Measurements from ENCODE around the gene CRCP. TPM values are rescaled to one million over a fixed set of nuclear protein-coding genes. Genes with fewer than 3 reads are reported as not detected.

CRCP gene
- total and polyA plus RNA-seq, 10 of the 15 experiments (the other 5 are each of a cell fraction or from before 2014, with no cell fraction given): 12.4 to 33.8 (median 29.1) TPM

GRCh38 chr7:66157060-66157459 is 42.4 kb downstream of the CRCP start:
- CTCF ChIA-PET: interaction anchor here (0.6 kb wide), 1 partner anchor 23 kb away, joined by 3 read pairs; no protein-coding TSS in a partner anchor
- no peak overlapping the region for H3K27ac ChIP-seq (ENCODE audit: control insufficient read depth, insufficient read depth)
- no peak overlapping the region for H3K4me3 ChIP-seq
- H3K4me2 ChIP-seq (ENCODE audit: control insufficient read depth, insufficient read depth): no peak overlapping the region
- H3K9me3 ChIP-seq (replicated peaks; ENCODE audit: control insufficient read depth, insufficient read depth, low read length): no peaks in the 10 kb centered on the region; the same call in 2 of the 3 replicates
- H4K20me1 ChIP-seq (ENCODE audit: control insufficient read depth, insufficient read depth): no peaks in the 10 kb centered on the region
- no peak for DNase-seq (ENCODE audit: low read depth, low spot score)
- in situ Hi-C loops (cut with MboI) (no loop called here), intact Hi-C loops (cut with micrococcal nuclease; ENCODE audit: unreplicated experiment) (no loop called here)
- RAD21 ChIA-PET (ENCODE audit: unreplicated experiment): no interaction called here
- no peaks in the 10 kb centered on the region for H3K79me2 ChIP-seq (ENCODE audit: control insufficient read depth, insufficient read depth, low read length)
- H3K27me3 ChIP-seq (replicated peaks in 1 of 2; ENCODE audit: control insufficient read depth in 2 of 2, insufficient read depth in 2 of 2, low read length in 1 of 2): no peaks in the 10 kb centered on the region
- FAIRE-seq: no peak
- SMC1A ChIA-PET (ENCODE audit: uncharacterized antibody, unreplicated experiment): interaction anchor here (1.1 kb wide), 1 partner anchor 13 kb away, joined by 3 read pairs; no protein-coding TSS in a partner anchor
- TF ChIP-seq NFYA (IDR thresholded peaks at IDR 0.05; ENCODE audit: borderline replicate concordance, low read depth, low read length): no peak
- TF ChIP-seq SUZ12 (IDR thresholded peaks at IDR 0.05; ENCODE audit: unreplicated experiment): no peak
- no peak for TF ChIP-seq CHD4 (IDR thresholded peaks at IDR 0.05)
- no peak for TF ChIP-seq HSF1 (IDR thresholded peaks at IDR 0.05; ENCODE audit: low read depth, low read length)
- TF ChIP-seq RELB (IDR thresholded peaks at IDR 0.05; ENCODE audit: low read depth): no peak
- TF ChIP-seq ETV6 (conservative IDR thresholded peaks at IDR 0.05 in 1 of 2, IDR thresholded peaks at IDR 0.05 in 1 of 2; ENCODE audit: borderline replicate concordance in 1 of 2, low read depth in 1 of 2): no peak
- TF ChIP-seq E4F1 (IDR thresholded peaks at IDR 0.05; ENCODE audit: borderline replicate concordance, partially characterized antibody): no peak
- no peak for TF ChIP-seq SRF (IDR thresholded peaks at IDR 0.05; ENCODE audit: low read depth in 2 of 2, low read length in 2 of 2)
- TF ChIP-seq EZH2 (IDR thresholded peaks at IDR 0.05; ENCODE audit: borderline replicate concordance, control insufficient read depth, low read depth, low read length): no peak
- TF ChIP-seq FOXM1 (IDR thresholded peaks at IDR 0.05; ENCODE audit: low read depth, low read length): no peak
- no peak for TF ChIP-seq FOXK2 (IDR thresholded peaks at IDR 0.05)
- TF ChIP-seq HCFC1 (IDR thresholded peaks at IDR 0.05; ENCODE audit: low read length): no peak
- TF ChIP-seq GABPA (IDR thresholded peaks at IDR 0.05; ENCODE audit: low read depth): no peak
- TF ChIP-seq HDGF (IDR thresholded peaks at IDR 0.05): no peak
- TF ChIP-seq PAX5 (IDR thresholded peaks at IDR 0.05; ENCODE audit: borderline replicate concordance, low read depth, low read length): no peak
- TF ChIP-seq POLR2A (IDR thresholded peaks at IDR 0.05; ENCODE audit: low read depth, low read length): no peak
- no peak for ATAC-seq
- WGBS (ENCODE audit: insufficient coverage, insufficient replicate concordance, low lambda C conversion rate, missing lambda C conversion rate): 97% methylated on average over 3 of the region's 3 CpGs
- H3K9ac ChIP-seq (ENCODE audit: control insufficient read depth, insufficient read depth, low read length): no peak overlapping the region
- peaks cover 6 to 16% of the 10 kb centered on the region in 2 experiments; a peak in 3 of 4 replicates for H3K36me3 ChIP-seq (ENCODE audit: control insufficient read depth in 2 of 2, insufficient read depth in 2 of 2, low read length in 1 of 2)
- no peak overlapping the region for H2AFZ ChIP-seq (ENCODE audit: control insufficient read depth, low read depth, low read length)
- H3K4me1 ChIP-seq (ENCODE audit: control insufficient read depth, insufficient read depth, low read length): no peaks in the 10 kb centered on the region
- BruUV-seq (replicated peaks): no TSS peak
- POLR2A ChIA-PET: no interaction called here
